Activated CD8-positive, alpha-beta memory T cell treated with anti-CD3 and anti-CD28 coated beads, Interleukin-2, amount 50 U/mL, for 4 hours (primary cell): ENCODE results near the gene POLD1.
"Not testable (repeated sequence)": the region's sequence is repeated elsewhere in the genome, so short reads cannot be mapped to it uniquely, and the experiment has no call there.

Experiments used
- DNase-seq: peaks from one replicate; pipeline ENCODE4 v3.0.0-alpha.2; 2020

Gene POLD1

DNA sequence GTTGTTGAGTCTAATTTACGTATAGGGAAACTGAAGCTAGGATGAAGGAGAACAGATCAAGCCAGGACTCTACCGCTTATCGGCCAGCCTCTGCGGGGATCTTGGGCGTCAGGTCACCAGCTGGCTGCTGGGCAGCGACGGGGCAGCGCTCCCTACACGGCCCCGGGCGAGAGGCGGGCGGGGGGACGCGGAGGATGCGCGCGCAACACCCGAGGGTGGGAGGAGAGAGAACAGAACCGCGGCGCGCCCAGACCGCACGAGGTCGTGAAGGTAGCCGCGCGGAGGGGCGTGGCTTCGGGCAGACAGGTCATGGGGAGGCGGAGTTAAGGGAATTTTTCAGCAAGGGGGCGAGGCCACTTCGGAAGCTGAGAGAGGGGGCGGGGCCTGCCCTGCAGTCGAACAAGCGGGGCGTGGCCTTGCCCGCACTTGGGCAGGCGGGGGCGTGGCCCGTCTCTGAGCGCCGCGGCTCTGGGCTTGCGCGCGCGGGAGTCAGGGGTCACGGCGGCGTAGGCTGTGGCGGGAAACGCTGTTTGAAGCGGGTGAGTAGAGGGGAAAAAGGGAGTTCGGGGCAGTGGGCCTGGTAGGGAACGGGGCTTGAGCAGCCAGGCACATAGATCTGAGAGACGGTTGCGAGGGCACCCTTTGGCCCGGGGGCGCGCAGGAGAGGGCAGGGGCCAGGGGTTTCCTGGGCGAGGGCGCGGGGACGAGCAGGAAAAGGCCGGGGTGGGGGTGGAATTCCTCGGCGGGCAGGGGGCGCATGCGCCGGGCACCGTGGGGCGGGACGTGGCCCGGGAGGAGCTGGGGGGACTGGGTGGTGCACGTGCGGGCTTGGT is at the start of gene POLD1:
Gene POLD1 (plus strand): TSS at position 496 of the 833 bp plus-strand sequence. CDS start 14,505 bp downstream, outside the sequence.
- peak; percentile 99 for DNase-seq

DNA sequence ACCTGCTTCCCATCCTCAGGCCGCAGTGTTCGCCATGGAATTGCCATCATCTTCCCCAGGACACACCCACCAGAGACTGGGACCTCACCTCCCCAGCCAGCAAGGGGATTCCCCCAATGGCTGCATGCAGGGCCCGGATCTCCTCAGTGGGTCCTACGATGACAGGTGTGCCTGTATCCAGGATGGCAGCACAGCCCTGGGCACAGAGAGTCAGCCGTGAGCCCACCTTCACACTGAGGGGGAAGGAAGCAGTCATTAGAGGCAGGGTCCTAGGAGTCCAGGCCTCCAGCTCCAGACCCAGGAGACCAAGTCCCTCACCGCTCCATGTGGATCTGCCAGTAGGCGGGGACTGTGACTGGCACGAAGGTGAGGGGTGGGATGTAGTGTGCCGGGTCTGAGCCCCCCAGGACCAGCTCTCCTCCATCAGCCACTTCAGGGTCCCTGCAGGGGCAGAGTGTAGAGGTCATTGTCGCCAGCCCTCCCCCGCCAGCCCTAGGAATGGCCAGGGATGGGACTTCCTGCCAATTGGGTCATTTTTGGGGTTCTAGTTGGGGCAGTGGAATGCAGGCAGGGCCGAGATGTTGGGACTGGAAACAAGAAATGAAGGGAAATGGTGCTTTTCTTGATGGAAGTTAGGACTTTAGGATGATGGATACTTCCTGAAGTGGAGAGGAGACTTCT is 49.3 kb upstream of the POLD1 start:
- DNase-seq: no peak

DNA sequence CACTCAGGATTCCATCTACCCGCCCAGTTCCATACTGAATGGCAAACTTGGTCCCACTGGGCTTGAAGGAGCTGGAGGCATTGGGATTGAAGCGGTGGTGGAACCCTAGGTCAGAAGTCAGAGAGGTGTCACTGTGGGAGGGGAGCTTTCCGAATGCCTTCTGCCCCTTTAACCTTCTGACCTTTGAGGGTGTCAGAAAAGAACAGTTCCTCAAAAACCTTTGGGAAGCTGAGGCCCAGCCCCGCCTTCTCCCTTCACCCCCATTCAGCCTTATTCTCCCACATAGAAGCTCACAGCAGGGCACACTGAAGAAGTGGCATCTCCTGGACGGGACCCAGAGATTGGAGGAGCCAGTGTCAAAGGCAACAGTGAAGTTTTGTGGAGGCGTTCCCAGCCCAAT is 47.1 kb upstream of the POLD1 start:
- not testable (repeated sequence) for DNase-seq

DNA sequence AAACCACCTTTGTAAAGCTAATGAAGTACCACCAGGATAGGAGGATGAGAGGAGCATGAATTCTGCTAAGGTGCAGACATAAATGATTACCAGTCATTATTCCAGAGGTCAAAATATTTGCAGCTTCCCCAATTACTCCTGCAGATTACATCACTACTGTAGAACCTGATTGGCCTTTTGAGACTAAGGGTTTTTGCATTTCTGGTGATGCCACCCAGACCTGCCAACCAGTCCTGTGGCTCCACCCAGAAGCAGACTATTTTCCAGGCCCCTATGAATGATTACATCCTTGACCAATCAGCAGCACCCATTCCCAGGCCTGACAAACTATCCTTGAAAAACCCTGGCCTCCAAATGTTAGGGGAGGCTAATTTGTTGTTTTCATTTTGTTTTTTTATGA is 43.8 kb upstream of the POLD1 start:
- no peak for DNase-seq

DNA sequence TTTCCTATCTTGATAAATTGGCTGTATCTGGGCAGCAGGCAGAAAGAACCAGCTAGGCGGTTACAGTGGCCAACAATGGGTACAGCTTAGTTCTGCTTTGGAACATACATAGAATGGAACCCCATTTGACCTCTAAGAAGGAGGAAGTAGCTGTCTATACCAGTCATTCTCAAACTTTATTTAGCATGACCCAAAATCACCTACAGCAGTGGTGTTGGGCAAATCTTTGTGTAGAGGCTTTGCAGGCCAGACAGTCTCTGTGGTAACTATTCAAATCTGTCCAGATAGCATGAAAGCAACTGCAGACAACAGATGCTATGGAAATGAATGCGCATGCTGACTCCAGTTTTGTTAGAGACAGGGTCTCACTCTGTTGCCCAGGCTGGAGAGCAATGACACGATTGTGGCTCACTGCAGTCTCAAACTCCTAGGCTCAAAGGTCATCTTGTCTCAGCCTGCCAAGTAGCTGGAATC is 43.0 kb upstream of the POLD1 start:
- DNase-seq: no peak

DNA sequence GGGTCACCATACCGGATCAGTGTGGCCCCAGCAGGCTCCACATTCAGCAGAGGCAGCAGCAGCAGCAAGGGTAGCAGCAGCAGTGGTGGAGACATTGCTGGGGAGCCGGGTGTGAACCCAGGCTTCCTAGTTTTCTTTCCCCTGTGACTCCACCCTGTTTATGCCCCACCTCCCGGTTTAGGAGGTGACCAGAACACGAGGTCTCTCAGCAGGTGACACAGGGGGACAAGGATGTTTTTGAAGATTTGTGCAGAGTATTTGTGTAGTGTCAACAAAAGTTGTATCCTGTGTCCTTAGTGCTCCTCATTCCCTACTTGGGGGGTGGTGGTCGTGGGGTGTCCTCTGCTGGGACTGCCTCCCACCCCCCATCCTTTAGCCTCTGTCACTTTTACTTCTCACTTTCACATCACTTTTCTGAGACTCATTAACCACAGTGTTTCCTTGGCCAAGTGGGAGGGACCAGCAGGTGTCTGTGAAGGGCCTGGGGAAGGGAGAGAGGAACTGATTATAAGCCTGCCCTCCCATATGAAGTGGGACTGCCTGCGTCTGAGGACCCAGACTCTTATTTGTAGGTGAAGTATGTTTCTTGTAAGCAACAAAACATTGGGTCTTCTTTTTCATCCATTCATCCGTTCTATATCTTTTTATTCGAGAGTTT is 39.4 kb upstream of the POLD1 start:
- no peak for DNase-seq

DNA sequence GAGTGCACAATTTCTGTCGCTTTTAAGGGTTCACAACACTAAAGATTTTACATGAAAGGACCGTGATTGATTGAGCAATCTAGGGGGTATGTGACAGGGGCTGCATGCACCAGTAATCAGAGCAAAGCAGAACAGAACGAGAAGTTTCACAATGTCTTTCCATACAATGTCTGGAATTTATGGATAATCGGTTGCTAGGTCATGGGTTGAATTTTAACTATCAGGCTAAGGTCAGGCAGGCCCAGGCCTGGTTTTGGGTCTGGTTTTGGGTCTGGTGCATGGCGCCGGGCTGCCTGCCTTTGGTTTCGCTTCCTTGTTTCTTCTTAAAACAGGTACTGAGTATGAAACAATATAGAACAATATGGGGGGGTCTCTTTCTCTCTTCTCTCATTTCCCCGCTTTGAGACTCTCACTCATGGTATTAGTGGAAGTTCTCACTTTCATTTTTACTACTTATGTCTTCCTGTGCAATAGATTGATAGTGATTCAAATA is 37.0 kb upstream of the POLD1 start:
- DNase-seq: not testable (repeated sequence)

DNA sequence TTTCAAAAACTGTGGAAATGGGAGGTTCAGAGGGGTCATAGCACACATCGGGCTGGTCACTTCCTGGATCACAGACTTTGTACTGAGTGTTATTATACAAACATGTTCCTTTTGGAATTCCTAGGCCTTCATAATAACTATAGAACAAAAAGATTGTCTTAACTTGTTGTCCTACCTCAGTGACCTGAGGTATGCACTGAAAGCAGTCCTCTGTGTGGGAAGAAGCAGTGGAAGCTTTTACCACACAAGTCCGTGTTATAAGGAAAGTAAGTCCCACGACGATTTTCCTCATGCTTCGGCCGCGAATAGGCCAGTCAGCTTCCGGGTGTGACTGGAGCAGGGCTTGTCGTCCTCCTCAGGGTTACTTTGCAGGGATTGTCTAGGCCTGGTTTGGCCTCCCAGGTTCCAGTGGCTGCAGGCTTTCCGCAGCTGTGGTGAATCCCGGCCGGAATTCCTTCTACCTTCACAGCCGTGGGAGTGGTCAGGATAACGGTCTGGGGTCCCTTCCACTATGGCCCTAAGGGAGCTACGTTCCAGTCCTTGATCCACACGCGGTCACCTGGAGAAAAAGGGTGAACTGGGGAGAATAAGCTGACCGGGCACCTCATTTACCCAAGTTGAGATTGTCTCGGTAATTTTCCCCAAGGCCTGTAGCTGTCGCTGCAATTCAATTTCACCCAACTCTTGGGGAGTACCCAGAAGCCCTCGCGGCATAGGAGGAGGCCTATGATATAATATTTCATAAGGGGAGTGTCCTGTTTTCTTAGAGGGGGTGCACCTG is 34.7 kb upstream of the POLD1 start:
- no peak for DNase-seq

DNA sequence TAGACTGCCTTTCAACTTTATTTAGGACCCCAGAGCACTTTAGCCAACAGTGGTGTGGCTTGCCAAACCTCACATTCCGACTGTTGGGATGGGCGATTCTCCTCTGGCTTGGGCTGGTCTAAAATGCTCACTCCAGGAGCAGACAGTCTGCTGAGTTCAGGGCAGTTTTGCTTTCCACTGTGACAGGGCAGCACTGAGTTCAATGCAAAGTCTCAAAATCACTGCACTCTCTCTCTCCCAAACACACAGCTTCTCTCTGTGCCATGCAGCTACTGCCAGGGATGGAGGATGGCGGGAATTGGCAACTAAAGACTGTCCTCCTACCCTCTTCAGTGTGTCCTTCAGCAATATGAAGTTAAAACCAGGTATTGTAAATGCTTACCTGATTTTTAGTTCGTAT is 31.9 kb upstream of the POLD1 start:
- no peak for DNase-seq

DNA sequence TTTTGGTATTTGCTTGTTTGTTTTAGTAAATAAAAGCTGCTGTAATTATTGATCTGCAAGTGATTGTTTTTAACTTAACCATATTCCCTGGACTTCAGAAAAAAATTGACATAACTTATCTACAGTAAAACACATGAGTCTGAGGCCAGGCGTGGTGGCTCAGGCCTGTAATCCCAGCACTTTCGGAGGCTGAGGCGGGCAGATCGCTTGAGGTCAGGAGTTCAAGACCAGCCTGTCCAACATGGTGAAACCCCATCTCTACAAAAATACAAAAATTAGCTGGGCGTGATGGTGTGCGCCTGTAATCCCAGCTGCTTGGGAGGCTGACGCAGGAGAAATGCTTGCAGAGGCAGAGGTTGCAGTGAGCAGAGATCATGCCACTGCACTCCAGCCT is 30.7 kb upstream of the POLD1 start:
- DNase-seq: not testable (repeated sequence)

DNA sequence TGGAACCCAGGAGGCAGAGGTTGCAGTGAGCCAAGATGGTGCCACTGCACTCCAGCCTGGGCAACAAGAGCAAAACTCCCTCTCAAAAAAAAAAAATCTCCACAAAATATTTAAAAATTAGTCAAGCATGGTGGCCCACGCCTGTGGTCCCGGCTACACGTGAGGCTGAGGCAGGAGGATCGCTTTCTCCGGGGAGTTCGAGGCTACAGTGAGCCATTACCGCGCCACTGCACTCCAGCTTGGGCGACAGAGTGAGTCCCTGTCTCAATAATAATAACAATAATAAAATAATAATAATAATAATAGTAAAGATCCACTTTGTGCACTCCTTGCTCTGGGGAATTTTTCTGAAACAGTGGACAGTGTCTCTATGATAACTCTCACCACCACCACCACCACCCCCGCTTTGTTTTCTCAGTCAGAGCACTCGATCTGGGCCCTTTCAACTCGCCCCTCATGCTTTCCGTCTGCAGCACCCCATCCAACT is 27.4 kb upstream of the POLD1 start:
- no peak for DNase-seq

DNA sequence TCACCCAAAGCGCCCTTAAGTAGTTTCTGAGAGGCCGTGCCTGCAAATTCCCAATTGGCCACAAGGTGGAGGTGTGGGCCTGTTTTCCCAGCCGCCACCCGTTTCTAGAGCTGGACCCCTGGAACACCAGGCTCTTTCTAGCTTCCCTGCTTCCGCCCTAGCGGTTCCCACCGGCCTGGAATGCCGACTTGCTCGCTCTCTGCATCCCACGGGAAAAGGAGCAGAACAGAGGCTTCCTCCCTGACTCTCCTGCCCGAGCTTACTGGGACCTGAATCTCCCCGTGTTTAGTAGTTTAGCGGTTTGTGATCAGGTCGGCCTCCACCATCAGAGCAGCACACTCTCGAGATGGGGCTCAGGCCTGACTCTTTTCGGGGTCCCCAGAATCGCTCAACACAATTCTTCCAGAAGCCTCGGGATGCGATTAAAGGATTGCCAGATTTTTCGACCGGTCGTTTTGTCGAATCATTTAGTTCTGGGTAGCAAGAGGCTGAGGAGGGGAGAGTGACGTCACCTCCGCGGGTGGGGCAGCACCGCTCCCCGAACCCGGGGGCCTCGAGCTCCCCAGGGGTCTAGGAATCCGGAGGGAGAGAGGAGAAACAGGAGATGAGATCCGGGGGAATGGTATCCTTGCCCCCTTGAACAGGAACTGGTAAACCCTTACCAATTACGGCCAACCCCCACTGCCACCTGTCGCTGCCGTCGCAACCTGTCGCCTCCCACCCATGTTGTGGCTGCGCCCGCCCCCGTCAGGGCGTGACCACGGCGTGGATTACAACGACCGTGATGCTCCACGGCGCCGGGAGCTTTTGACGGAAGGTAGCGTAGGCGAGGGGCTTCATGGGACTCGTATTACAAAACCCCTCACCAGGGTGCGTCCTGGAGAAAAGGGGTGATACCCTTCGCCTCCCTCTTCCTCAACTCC is 26.7 kb upstream of the POLD1 start:
- DNase-seq: peak; percentile 90

DNA sequence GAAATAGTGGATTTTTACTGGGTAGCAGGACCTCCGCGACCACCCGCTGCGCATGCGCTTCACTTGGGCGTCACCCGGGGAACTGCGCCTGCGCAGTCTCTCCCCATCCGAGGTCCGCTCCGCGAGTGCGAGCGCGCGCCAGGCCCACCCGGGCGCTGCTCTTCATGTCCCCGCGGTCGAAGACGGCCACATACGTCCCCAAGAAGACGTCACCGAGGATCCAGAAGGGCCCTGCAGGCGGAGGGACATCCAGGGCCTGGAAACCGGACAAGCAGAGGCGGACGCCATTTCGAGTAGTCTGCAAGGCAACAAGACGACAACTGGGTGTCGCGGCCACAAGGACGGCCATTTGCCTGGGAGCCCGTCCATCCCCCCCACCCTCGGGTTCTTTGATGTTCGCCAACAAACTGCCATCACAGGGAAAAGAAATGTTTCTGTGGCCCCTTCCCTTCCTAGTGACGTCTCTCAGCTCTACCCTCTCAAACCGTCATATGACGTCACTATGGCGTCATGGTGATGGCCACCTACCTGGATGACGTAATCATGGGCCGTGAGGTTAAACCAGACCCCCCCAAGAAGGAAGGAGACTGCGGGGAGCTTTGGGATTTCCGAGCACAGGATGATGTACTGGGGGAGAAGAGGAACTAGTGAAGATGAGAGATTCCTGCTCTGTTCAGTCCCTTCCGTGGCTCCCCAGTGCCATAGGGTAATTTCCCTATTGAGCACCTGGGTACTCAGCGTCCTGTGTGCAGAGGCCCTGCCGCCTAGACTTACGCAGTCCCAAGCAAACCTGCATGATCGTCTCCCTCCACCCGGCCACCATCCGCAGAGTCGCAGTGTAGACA is 25.4 kb upstream of the POLD1 start:
- peak; percentile 79 for DNase-seq

DNA sequence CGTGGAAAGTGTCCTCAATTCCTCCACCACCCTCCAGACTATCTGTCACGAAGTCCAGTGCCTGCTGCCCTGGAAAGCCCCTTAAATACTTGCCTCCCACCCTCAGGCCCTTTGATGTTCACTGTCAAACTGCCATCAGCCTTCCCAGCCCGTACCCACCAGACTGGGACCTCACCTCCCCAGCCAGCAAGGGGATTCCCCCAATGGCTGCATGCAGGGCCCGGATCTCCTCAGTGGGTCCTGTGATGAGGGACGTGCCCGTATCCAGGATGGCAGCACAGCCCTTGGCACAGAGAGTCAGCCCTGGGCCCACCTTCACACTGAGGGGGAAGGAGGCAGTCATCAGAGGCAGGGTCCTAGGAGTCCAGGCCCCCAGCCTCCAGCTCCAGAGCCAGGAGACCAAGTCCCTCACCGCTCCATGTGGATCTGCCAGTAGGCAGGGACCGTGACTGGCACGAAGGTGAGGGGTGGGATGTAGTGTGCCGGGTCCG is 24.8 kb upstream of the POLD1 start:
- no peak for DNase-seq

DNA sequence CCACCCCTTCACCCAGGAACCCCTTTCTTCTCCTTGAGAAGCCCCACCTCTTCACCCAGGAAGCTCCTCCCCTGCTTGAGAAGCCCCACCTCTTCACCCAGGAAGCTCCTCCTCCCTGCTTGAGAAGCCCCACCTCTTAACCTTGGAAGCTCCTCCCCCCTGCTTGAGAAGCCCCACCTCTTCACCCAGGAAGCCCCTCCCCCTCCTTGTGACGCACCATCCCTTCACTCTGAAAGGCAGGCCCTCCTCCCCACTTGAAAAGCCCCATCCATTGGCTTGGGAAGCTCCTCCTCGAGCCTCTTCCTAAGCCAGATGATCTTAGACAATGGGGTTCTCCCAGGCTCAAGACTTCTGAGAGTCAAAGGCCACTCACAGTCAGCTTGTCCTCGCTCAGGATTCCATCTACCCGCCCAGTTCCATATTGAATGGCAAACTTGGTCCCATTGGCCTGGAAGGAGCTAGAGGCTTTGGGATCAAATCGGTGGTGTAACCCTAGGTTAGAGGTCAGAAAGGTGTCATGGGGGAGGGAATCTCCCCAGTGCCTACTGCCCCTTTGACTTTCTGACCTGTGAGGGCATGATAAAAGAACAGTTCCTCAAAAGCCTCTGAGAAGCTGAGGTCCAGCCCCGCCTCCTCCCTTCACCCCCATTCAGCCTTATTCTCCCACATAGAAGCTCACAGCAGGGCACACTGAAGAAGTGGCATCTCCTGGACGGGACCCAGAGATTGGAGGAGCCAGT is 22.7 kb upstream of the POLD1 start:
- DNase-seq: no peak

DNA sequence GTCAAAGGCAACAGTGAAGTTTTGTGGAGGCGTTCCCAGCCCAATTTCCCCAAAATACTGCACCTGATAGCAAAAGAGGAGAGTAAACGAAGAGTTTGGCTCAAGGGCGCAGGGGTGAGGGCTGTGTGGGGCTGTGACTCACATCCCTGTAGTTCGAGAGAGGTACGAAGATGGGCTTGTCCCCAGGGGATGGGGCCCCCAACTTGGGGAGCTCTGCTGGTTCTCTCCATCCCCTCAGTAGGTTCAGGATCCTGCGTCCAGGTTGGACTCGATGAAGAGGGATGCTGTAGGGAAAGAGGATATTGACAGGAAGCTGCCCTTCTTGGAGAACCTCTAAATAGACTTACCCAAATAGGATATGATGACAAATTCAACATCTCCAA is 22.1 kb upstream of the POLD1 start:
- no peak for DNase-seq

DNA sequence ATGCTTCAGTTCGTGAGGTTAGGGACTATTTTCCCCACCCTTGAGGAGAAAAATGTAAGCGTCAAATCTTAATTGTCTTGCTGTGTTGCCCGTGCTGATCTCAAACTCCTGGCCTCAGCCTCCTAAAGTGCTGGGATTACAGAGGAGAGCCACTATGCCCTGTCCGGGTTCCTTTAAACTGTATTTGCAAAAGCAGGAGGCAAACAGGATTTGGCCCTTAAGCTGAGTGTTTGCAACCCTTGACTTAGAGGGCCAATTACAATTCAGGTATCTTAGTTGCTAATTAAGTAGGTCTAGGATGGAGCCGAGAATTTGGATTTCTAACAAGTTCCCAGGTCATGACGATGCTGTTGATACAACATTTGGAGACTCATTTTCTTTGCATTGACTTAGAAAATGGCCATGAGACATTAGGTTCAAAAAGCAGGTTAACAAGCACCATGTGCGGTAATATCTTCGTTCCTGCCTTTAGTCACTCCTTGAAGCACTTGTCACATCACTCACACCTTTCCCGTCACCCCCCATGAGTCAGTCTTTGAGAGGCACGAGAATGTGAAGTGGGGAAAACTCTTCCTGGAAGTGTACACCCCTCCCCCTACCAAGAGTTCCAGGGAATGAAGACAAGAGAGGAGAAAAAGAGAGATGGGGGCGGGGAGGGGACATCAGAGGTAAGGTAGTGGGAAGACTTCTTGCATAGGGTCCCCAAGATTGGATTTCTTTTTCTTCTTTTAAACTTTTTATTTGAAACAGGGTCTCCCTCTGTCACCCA is 21.3 kb upstream of the POLD1 start:
- no peak for DNase-seq

DNA sequence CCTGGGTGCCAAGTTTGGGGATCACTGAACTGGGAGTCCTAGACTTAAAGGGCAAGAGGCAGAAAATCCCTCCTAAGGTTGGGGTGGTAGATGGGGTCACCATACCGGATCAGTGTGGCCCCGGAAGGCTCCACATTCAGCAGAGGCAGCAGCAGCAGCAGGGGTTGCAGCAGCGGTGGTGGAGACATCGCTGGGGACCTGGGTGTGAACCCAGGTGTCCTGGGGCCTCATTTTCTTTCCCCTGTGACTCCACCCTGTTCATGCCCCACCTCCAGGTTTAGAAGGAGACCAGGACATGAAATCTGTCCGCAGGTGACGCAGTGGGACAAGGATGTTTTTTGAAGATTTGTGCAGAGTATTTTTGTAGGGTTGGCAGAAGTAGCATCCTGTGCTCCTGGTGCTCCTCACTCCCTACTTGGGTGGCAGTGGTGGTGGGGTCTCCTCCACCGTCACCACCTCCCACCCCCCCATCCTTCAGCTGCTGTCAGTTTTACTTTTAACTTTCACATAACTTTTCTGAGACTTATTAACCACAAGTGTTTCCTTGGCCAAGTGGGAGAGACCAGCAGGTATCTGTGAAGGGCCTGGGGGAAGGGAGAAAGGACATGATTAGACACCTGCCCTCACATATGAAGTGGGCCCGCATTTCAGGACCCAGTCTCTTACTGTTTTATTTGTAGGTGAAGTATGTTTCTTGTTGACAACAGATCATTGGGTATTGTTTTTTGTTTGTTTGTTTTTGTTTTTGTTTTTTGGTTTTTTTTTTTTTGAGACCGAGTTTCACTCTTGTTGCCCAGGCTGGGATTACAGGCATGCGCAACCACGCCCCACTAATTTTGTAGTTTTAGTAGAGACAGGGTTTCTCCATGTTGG is 18.5 kb upstream of the POLD1 start, which contains the start of gene NAPSA:
Gene NAPSA (minus strand): TSS at position 206 of the 873 bp plus-strand sequence. CDS start 18 bp downstream, at position 188.
- DNase-seq: no peak
